ENCODE results near the gene AHRR. TPM values are rescaled to one million over a fixed set of nuclear protein-coding genes. Genes with fewer than 3 reads are reported as not detected.

AHRR gene
- total and polyA plus RNA-seq, 2 experiments from 2014 or later = 1.8 to 2.4 TPM

DNA sequence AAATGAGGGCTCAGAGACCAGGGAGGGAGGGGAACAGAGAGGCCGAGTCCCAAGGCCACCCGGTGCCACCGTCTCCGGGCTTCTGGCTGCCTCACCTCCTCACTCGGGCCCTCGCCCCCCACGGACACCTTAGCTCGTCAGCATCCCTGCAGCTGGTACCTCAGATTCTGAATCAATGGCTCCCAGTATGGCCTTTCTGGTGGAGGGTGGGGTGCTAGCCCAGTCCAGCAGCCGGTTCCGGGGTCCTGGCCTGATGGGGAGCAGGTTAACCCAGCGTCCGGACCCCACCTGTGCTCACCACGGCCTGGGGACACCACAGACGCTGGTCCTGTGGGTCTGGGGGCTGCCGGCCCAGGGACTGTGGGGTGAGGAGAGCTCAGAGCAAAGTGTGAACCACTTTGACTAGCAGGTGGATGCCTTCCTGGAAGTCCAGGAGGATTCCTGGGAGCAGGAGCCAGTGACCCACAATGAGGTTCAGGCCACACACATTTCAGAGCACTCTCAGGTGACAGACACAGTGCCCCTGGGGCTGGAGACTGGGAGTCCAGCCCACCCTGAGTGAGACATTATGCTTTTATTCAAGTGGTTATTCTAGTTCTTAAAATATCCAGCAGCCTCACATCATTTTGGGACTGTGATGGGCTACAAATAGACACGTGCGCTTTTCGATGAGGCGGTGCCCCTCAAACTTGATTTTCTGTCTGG, 53.3 kb downstream of the AHRR start:
- H3K36me3 ChIP-seq (replicated peaks; ENCODE audit: insufficient read depth, low read depth) = no peaks in the 10 kb centered on the region

GRCh38 chr5:375336-375920, 53.9 kb downstream of the AHRR start:
- DNase-seq (ENCODE audit: low spot score) = no peak
- Histone ChIP-seq H3K9me3 (ENCODE audit: low read depth) (no peaks in the 10 kb centered on the region), H3K27ac (no peak overlapping the region), H3K79me2 (no peaks in the 10 kb centered on the region), H3K4me2 (no peak overlapping the region), H3K27me3 (no peaks in the 10 kb centered on the region), H3K4me1 (ENCODE audit: insufficient read depth) (peaks cover 21% of the 10 kb centered on the region), H4K20me1 (ENCODE audit: insufficient read depth, poor library complexity, severe bottlenecking) (no peaks in the 10 kb centered on the region), H3K9me2 (replicated peaks; ENCODE audit: insufficient read depth) (no peaks in the 10 kb centered on the region), H3K36me3 (replicated peaks; ENCODE audit: insufficient read depth, low read depth) (no peaks in the 10 kb centered on the region), H2AFZ (no peak overlapping the region), H3K4me3 (no peak overlapping the region)
- WGBS (ENCODE audit: low lambda C conversion rate, missing lambda C conversion rate) = 94% methylated on average over 21 of the region's 21 CpGs
- TF ChIP-seq EZH2phosphoT487 (IDR thresholded peaks at IDR 0.05; ENCODE audit: low read depth, severe bottlenecking, unreplicated experiment) (no peak), EZH2 (IDR thresholded peaks at IDR 0.05; ENCODE audit: borderline replicate concordance) (no peak)

More for the DNA sequence above, 53.3 kb downstream of the AHRR start:
- H3K27me3 ChIP-seq = no peaks in the 10 kb centered on the region
- 80% methylated on average over 19 of the region's 19 CpGs for WGBS (ENCODE audit: low lambda C conversion rate, missing lambda C conversion rate)
- peak overlapping the region; percentile 77 for H3K27ac ChIP-seq
- no peaks in the 10 kb centered on the region for H3K9me2 ChIP-seq (replicated peaks; ENCODE audit: insufficient read depth)
- no peaks in the 10 kb centered on the region for H4K20me1 ChIP-seq (ENCODE audit: insufficient read depth, poor library complexity, severe bottlenecking)
- no peak overlapping the region for H2AFZ ChIP-seq
- peaks cover 21% of the 10 kb centered on the region for H3K4me1 ChIP-seq (ENCODE audit: insufficient read depth)
- no peaks in the 10 kb centered on the region for H3K9me3 ChIP-seq (ENCODE audit: low read depth)
- no peak for DNase-seq (ENCODE audit: low spot score)
- H3K79me2 ChIP-seq = no peaks in the 10 kb centered on the region
- H3K4me3 ChIP-seq = no peak overlapping the region
- H3K4me2 ChIP-seq = peak overlapping the region; percentile 94
- no peak for TF ChIP-seq EZH2phosphoT487 (IDR thresholded peaks at IDR 0.05; ENCODE audit: low read depth, severe bottlenecking, unreplicated experiment)
- no peak for TF ChIP-seq EZH2 (IDR thresholded peaks at IDR 0.05; ENCODE audit: borderline replicate concordance)
- TF ChIP-seq CTCF (IDR thresholded peaks at IDR 0.05; ENCODE audit: poor library complexity) = no peak

DNA sequence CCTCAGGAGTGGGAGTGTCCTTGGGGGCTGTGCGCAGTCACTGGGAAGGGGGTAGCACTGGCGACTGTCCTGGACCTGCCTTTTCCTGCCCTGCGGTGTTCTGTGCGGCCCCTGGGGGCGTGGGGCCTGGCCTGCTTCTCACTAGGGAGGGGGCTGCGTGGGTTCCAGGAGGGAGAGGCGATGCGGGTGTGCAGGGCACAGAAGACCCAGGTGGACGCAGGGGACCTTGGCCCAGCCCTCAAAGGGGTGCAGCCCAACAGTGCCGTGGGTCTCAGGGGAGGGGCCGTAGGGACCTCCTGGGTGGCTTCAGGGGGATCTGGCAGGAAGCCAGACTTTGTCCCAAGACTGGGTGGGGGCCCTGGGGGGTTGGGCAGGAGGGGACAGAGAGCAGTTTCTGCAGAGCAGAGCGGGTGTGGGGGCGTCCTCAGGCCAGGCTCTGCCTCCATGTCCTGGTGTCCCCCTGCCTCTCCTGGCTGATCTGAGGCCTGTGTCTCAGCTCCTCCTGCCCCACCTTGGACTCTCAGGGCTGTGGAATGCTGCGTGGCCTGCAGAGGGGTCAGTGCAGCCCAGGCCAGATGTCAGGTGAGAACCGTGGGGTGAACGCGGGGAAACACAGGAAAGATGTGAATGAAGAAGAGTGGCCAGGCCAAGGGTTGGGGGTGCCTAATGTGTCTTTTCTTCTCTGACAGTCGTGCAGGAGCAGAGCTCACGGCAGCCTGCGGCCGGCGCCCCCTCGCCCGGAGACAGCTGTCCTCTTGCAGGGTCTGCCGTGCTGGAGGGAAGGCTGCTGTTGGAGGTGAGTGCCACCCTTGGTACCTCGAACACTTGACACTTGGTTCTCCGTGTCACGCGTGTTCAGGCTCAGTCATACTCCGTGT, 54.6 kb downstream of the AHRR start:
- H3K36me3 ChIP-seq (replicated peaks; ENCODE audit: insufficient read depth, low read depth) = no peaks in the 10 kb centered on the region
- H2AFZ ChIP-seq = no peak overlapping the region
- H4K20me1 ChIP-seq (ENCODE audit: insufficient read depth, poor library complexity, severe bottlenecking) = no peaks in the 10 kb centered on the region
- H3K79me2 ChIP-seq = no peaks in the 10 kb centered on the region
- H3K27ac ChIP-seq = no peak overlapping the region
- 91% methylated on average over 28 of the region's 30 CpGs for WGBS (ENCODE audit: low lambda C conversion rate, missing lambda C conversion rate)
- no peak for TF ChIP-seq EZH2 (IDR thresholded peaks at IDR 0.05; ENCODE audit: borderline replicate concordance)
- TF ChIP-seq CTCF (IDR thresholded peaks at IDR 0.05; ENCODE audit: poor library complexity) = no peak
- no peak for TF ChIP-seq EZH2phosphoT487 (IDR thresholded peaks at IDR 0.05; ENCODE audit: low read depth, severe bottlenecking, unreplicated experiment)
- H3K27me3 ChIP-seq = no peaks in the 10 kb centered on the region
- no peaks in the 10 kb centered on the region for H3K9me3 ChIP-seq (ENCODE audit: low read depth)
- H3K4me3 ChIP-seq = no peak overlapping the region
- H3K9me2 ChIP-seq (replicated peaks; ENCODE audit: insufficient read depth) = no peaks in the 10 kb centered on the region
- no peak overlapping the region for H3K4me2 ChIP-seq
- DNase-seq (ENCODE audit: low spot score) = no peak
- peaks cover 21% of the 10 kb centered on the region for H3K4me1 ChIP-seq (ENCODE audit: insufficient read depth)
